Measurements from ENCODE around the gene RUNX2. TPM values are rescaled to one million over a fixed set of nuclear protein-coding genes. Genes with fewer than 3 reads are reported as not detected.

The RUNX2 gene
- total and polyA plus RNA-seq, 2 experiments from 2014 or later, result 0.66 to 1.7 TPM

- TF ChIP-seq, protein P1, sequence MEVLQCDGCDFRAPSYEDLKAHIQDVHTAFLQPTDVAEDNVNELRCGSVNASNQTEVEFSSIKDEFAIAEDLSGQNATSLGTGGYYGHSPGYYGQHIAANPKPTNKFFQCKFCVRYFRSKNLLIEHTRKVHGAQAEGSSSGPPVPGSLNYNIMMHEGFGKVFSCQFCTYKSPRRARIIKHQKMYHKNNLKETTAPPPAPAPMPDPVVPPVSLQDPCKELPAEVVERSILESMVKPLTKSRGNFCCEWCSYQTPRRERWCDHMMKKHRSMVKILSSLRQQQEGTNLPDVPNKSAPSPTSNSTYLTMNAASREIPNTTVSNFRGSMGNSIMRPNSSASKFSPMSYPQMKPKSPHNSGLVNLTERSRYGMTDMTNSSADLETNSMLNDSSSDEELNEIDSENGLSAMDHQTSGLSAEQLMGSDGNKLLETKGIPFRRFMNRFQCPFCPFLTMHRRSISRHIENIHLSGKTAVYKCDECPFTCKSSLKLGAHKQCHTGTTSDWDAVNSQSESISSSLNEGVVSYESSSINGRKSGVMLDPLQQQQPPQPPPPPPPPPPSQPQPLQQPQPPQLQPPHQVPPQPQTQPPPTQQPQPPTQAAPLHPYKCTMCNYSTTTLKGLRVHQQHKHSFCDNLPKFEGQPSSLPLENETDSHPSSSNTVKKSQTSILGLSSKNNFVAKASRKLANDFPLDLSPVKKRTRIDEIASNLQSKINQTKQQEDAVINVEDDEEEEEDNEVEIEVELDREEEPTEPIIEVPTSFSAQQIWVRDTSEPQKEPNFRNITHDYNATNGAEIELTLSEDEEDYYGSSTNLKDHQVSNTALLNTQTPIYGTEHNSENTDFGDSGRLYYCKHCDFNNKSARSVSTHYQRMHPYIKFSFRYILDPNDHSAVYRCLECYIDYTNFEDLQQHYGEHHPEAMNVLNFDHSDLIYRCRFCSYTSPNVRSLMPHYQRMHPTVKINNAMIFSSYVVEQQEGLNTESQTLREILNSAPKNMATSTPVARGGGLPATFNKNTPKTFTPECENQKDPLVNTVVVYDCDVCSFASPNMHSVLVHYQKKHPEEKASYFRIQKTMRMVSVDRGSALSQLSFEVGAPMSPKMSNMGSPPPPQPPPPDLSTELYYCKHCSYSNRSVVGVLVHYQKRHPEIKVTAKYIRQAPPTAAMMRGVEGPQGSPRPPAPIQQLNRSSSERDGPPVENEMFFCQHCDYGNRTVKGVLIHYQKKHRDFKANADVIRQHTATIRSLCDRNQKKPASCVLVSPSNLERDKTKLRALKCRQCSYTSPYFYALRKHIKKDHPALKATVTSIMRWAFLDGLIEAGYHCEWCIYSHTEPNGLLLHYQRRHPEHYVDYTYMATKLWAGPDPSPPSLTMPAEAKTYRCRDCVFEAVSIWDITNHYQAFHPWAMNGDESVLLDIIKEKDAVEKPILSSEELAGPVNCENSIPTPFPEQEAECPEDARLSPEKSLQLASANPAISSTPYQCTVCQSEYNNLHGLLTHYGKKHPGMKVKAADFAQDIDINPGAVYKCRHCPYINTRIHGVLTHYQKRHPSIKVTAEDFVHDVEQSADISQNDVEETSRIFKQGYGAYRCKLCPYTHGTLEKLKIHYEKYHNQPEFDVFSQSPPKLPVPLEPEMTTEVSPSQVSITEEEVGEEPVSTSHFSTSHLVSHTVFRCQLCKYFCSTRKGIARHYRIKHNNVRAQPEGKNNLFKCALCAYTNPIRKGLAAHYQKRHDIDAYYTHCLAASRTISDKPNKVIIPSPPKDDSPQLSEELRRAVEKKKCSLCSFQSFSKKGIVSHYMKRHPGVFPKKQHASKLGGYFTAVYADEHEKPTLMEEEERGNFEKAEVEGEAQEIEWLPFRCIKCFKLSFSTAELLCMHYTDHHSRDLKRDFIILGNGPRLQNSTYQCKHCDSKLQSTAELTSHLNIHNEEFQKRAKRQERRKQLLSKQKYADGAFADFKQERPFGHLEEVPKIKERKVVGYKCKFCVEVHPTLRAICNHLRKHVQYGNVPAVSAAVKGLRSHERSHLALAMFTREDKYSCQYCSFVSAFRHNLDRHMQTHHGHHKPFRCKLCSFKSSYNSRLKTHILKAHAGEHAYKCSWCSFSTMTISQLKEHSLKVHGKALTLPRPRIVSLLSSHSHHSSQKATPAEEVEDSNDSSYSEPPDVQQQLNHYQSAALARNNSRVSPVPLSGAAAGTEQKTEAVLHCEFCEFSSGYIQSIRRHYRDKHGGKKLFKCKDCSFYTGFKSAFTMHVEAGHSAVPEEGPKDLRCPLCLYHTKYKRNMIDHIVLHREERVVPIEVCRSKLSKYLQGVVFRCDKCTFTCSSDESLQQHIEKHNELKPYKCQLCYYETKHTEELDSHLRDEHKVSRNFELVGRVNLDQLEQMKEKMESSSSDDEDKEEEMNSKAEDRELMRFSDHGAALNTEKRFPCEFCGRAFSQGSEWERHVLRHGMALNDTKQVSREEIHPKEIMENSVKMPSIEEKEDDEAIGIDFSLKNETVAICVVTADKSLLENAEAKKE (CRISPR knock-in tag; IDR thresholded peaks at IDR 0.05), result no peak
- TF ChIP-seq JUNB (IDR thresholded peaks at IDR 0.05; ENCODE audit: unreplicated experiment), result no peak
- no peak for TF ChIP-seq POLR2AphosphoS5 (IDR thresholded peaks at IDR 0.05; ENCODE audit: low read depth)
- no peak for TF ChIP-seq EZH2 (IDR thresholded peaks at IDR 0.05; ENCODE audit: low read depth, unreplicated experiment)
- TF ChIP-seq REST (IDR thresholded peaks at IDR 0.05; ENCODE audit: unreplicated experiment), result no peak
- TF ChIP-seq CTCF (conservative IDR thresholded peaks at IDR 0.05; ENCODE audit: low read depth in 2 of 2), result no peak
- TF ChIP-seq ZNF114 (CRISPR knock-in tag; IDR thresholded peaks at IDR 0.05), result no peak
These were observed 320.1 kb downstream of the RUNX2 start (continued) for GRCh38 chr6:45648262-45648620.
